ENCODE results near the gene GCAT.

- TF ChIP-seq TOX (CRISPR knock-in tag; IDR thresholded peaks at IDR 0.05; ENCODE audit: borderline replicate concordance) = no peak
- no peak for TF ChIP-seq PPARA (CRISPR knock-in tag; IDR thresholded peaks at IDR 0.05; ENCODE audit: borderline replicate concordance)
- no peak for TF ChIP-seq CSRNP3 (CRISPR knock-in tag; IDR thresholded peaks at IDR 0.05)
- TF ChIP-seq OSR1 (CRISPR knock-in tag; IDR thresholded peaks at IDR 0.05) = no peak
- TF ChIP-seq ARNTL (CRISPR knock-in tag; IDR thresholded peaks at IDR 0.05; ENCODE audit: borderline replicate concordance, low read depth) = no peak
- TF ChIP-seq ISL1 (CRISPR knock-in tag; IDR thresholded peaks at IDR 0.05) = no peak
- no peak for TF ChIP-seq ZNF70 (CRISPR knock-in tag; IDR thresholded peaks at IDR 0.05)
- no peak for TF ChIP-seq POU6F1 (CRISPR knock-in tag; IDR thresholded peaks at IDR 0.05; ENCODE audit: borderline replicate concordance, low read depth)
- TF ChIP-seq ESRRG (CRISPR knock-in tag; IDR thresholded peaks at IDR 0.05) = no peak
- TF ChIP-seq RARB (CRISPR knock-in tag; IDR thresholded peaks at IDR 0.05) = no peak
- no peak for TF ChIP-seq TSHZ2 (CRISPR knock-in tag; IDR thresholded peaks at IDR 0.05)
- TF ChIP-seq PATZ1 (CRISPR knock-in tag; IDR thresholded peaks at IDR 0.05; ENCODE audit: borderline replicate concordance) = no peak
Measured at GRCh38 chr22:37782340-37783168, 25.2 kb upstream of the GCAT start.

Data from SK-N-SH treated with all-trans-retinoic acid at 6 μM for 48 hours (cell line).